ENCODE measurements around the gene DEDD2. TPM values are rescaled to one million over a fixed set of nuclear protein-coding genes. Genes with fewer than 3 reads are reported as not detected.

DEDD2 gene
- total RNA-seq, 1 donor from 2014 or later, result 20.4 TPM

Other genes starting within 250 kb of the DEDD2 start
- 153 TPM for gene ATP1A3, start 223.4 kb downstream of the DEDD2 start, total RNA-seq
- gene GRIK5, start 147.5 kb downstream of the DEDD2 start, total RNA-seq, result 20.0 TPM
- gene ZNF574, start 141.5 kb downstream of the DEDD2 start, total RNA-seq, result 11.1 TPM
- gene POU2F2, start 85.2 kb downstream of the DEDD2 start, total RNA-seq, result 3.0 TPM
- gene ZNF526, start 2.6 kb upstream of the DEDD2 start, total RNA-seq, result 6.4 TPM
- 19.7 TPM for gene GSK3A, start 24.9 kb upstream of the DEDD2 start, total RNA-seq
- gene ERF, start 37.5 kb upstream of the DEDD2 start, total RNA-seq, result 7.8 TPM
- gene CIC, start 51.6 kb upstream of the DEDD2 start, total RNA-seq, result 19.5 TPM
- gene PRR19, start 84.5 kb upstream of the DEDD2 start, total RNA-seq, result 1.4 TPM
- gene PAFAH1B3, start 84.9 kb upstream of the DEDD2 start, total RNA-seq, result 198 TPM
- gene TMEM145, start 95.6 kb upstream of the DEDD2 start, total RNA-seq, result 47.1 TPM
- 43.7 TPM for gene MEGF8, start 108.0 kb upstream of the DEDD2 start, total RNA-seq
- not detected for gene CNFN, start 172.6 kb upstream of the DEDD2 start, total RNA-seq
- gene LIPE, start 209.7 kb upstream of the DEDD2 start, total RNA-seq, result 9.2 TPM
- gene CXCL17, start 225.3 kb upstream of the DEDD2 start, total RNA-seq, result 0.31 TPM

Data from occipital lobe (tissue), 1 donor.